ENCODE data around the gene SLC16A12. TPM values are rescaled to one million over a fixed set of nuclear protein-coding genes. Genes with fewer than 3 reads are reported as not detected.

SLC16A12 gene
- total and polyA plus RNA-seq, 10 of the 15 experiments (the other 5 are each of a cell fraction or from before 2014, with no cell fraction given): not detected

DNA sequence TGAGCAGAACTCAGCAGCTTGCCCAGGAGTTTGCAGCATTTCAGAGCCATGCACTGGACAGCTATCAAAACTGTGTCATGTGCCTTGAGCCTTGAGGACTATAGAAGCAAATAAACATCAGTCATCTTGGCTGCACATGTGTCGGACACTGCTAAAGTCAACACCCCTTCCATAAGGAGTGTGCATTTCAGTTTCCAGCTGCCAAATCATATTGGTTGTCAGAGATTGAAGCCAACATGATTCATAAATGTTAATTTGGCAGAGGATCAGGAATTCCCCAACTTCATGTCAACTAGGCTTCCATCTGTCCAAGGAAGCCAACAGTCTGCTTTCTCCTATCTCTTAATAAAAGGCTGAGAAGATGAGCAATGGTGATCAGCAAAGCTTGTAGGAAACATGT, 32.8 kb downstream of the SLC16A12 start (continued):
- TF ChIP-seq, protein P1, sequence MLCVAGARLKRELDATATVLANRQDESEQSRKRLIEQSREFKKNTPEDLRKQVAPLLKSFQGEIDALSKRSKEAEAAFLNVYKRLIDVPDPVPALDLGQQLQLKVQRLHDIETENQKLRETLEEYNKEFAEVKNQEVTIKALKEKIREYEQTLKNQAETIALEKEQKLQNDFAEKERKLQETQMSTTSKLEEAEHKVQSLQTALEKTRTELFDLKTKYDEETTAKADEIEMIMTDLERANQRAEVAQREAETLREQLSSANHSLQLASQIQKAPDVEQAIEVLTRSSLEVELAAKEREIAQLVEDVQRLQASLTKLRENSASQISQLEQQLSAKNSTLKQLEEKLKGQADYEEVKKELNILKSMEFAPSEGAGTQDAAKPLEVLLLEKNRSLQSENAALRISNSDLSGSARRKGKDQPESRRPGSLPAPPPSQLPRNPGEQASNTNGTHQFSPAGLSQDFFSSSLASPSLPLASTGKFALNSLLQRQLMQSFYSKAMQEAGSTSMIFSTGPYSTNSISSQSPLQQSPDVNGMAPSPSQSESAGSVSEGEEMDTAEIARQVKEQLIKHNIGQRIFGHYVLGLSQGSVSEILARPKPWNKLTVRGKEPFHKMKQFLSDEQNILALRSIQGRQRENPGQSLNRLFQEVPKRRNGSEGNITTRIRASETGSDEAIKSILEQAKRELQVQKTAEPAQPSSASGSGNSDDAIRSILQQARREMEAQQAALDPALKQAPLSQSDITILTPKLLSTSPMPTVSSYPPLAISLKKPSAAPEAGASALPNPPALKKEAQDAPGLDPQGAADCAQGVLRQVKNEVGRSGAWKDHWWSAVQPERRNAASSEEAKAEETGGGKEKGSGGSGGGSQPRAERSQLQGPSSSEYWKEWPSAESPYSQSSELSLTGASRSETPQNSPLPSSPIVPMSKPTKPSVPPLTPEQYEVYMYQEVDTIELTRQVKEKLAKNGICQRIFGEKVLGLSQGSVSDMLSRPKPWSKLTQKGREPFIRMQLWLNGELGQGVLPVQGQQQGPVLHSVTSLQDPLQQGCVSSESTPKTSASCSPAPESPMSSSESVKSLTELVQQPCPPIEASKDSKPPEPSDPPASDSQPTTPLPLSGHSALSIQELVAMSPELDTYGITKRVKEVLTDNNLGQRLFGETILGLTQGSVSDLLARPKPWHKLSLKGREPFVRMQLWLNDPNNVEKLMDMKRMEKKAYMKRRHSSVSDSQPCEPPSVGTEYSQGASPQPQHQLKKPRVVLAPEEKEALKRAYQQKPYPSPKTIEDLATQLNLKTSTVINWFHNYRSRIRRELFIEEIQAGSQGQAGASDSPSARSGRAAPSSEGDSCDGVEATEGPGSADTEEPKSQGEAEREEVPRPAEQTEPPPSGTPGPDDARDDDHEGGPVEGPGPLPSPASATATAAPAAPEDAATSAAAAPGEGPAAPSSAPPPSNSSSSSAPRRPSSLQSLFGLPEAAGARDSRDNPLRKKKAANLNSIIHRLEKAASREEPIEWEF (IDR thresholded peaks at IDR 0.05; ENCODE audit: insufficient replicate concordance, low read depth, low read length): no peak
- TF ChIP-seq SMAD5 (IDR thresholded peaks at IDR 0.05; ENCODE audit: low read depth) (no peak), ESRRA (IDR thresholded peaks at IDR 0.05; ENCODE audit: low read length) (no peak)

DNA sequence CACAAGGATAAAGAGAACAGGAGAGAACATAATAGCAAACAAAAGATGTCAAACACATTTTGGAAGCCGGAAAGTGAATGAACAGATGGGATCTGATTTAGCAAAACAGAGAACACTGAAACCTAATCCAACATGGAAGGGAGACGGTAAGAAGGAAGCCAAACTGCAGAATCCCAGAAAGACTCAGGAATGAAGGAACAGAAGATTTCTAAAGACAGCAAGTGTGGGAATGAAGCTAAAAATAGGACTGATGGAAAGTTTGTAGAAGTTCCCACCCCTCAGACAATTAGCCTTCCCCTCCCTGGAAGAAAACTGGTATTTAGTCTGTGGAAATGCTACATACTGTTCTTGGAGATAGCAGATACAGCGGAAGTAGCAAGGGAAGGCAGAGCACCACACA, 40.8 kb downstream of the SLC16A12 start:
- H3K79me2 ChIP-seq (ENCODE audit: control insufficient read depth, insufficient read depth, low read length): no peaks in the 10 kb centered on the region
- in situ Hi-C loops (cut with MboI): no loop called here
- no peaks in the 10 kb centered on the region for H3K9me3 ChIP-seq (replicated peaks; ENCODE audit: control insufficient read depth, insufficient read depth, low read length)
- H3K27me3 ChIP-seq (replicated peaks in 1 of 2; ENCODE audit: control insufficient read depth in 2 of 2, insufficient read depth in 2 of 2, low read length in 1 of 2): peaks cover 0 to 7% of the 10 kb centered on the region in 2 experiments; a peak in 2 of 4 replicates
- no peak overlapping the region for H3K4me3 ChIP-seq
- H3K4me1 ChIP-seq (ENCODE audit: control insufficient read depth, insufficient read depth, low read length): no peaks in the 10 kb centered on the region
- FAIRE-seq: no peak
- intact Hi-C loops (cut with micrococcal nuclease; ENCODE audit: unreplicated experiment): no loop called here
- H3K4me2 ChIP-seq (ENCODE audit: control insufficient read depth, insufficient read depth): no peak overlapping the region
- no TSS peak for BruUV-seq (replicated peaks)
- ATAC-seq: no peak
- RAD21 ChIA-PET (ENCODE audit: unreplicated experiment): no interaction called here
- SMC1A ChIA-PET (ENCODE audit: uncharacterized antibody, unreplicated experiment): no interaction called here
- no peaks in the 10 kb centered on the region for H4K20me1 ChIP-seq (ENCODE audit: control insufficient read depth, insufficient read depth)
- H2AFZ ChIP-seq (ENCODE audit: control insufficient read depth, low read depth, low read length): no peak overlapping the region
- WGBS (ENCODE audit: insufficient coverage, insufficient replicate concordance, low lambda C conversion rate, missing lambda C conversion rate): 89% methylated on average over 3 of the region's 3 CpGs
- no peaks in the 10 kb centered on the region for H3K36me3 ChIP-seq (ENCODE audit: control insufficient read depth in 2 of 2, insufficient read depth in 2 of 2, low read length in 1 of 2)
- no peak overlapping the region for H3K27ac ChIP-seq (ENCODE audit: control insufficient read depth, insufficient read depth)
- no peak overlapping the region for H3K9ac ChIP-seq (ENCODE audit: control insufficient read depth, insufficient read depth, low read length)
- DNase-seq (ENCODE audit: low read depth, low spot score): no peak
- CTCF ChIA-PET: no interaction called here
- POLR2A ChIA-PET: no interaction called here
- TF ChIP-seq RELA (IDR thresholded peaks at IDR 0.05; ENCODE audit: borderline replicate concordance, partially characterized antibody) (no peak), BACH1 (IDR thresholded peaks at IDR 0.05; ENCODE audit: borderline replicate concordance) (no peak), CREM (IDR thresholded peaks at IDR 0.05; ENCODE audit: low read depth) (no peak), PML (IDR thresholded peaks at IDR 0.05; ENCODE audit: low read length) (no peak), CBX5 (IDR thresholded peaks at IDR 0.05; ENCODE audit: low read depth) (no peak), POLR2AphosphoS2 (IDR thresholded peaks at IDR 0.05; ENCODE audit: low read depth, low read length) (no peak), SMAD5 (IDR thresholded peaks at IDR 0.05; ENCODE audit: low read depth) (no peak), NR2C2 (IDR thresholded peaks at IDR 0.05; ENCODE audit: borderline replicate concordance, control insufficient read depth, insufficient read length, low read depth) (no peak), SP1 (IDR thresholded peaks at IDR 0.05; ENCODE audit: low read depth, low read length) (no peak), HCFC1 (IDR thresholded peaks at IDR 0.05; ENCODE audit: low read length) (no peak), RAD51 (IDR thresholded peaks at IDR 0.05) (no peak), YBX1 (IDR thresholded peaks at IDR 0.05) (no peak)
- TF ChIP-seq, protein P2, sequence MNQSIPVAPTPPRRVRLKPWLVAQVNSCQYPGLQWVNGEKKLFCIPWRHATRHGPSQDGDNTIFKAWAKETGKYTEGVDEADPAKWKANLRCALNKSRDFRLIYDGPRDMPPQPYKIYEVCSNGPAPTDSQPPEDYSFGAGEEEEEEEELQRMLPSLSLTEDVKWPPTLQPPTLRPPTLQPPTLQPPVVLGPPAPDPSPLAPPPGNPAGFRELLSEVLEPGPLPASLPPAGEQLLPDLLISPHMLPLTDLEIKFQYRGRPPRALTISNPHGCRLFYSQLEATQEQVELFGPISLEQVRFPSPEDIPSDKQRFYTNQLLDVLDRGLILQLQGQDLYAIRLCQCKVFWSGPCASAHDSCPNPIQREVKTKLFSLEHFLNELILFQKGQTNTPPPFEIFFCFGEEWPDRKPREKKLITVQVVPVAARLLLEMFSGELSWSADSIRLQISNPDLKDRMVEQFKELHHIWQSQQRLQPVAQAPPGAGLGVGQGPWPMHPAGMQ (IDR thresholded peaks at IDR 0.05; ENCODE audit: borderline replicate concordance): no peak
- TF ChIP-seq, protein P3, sequence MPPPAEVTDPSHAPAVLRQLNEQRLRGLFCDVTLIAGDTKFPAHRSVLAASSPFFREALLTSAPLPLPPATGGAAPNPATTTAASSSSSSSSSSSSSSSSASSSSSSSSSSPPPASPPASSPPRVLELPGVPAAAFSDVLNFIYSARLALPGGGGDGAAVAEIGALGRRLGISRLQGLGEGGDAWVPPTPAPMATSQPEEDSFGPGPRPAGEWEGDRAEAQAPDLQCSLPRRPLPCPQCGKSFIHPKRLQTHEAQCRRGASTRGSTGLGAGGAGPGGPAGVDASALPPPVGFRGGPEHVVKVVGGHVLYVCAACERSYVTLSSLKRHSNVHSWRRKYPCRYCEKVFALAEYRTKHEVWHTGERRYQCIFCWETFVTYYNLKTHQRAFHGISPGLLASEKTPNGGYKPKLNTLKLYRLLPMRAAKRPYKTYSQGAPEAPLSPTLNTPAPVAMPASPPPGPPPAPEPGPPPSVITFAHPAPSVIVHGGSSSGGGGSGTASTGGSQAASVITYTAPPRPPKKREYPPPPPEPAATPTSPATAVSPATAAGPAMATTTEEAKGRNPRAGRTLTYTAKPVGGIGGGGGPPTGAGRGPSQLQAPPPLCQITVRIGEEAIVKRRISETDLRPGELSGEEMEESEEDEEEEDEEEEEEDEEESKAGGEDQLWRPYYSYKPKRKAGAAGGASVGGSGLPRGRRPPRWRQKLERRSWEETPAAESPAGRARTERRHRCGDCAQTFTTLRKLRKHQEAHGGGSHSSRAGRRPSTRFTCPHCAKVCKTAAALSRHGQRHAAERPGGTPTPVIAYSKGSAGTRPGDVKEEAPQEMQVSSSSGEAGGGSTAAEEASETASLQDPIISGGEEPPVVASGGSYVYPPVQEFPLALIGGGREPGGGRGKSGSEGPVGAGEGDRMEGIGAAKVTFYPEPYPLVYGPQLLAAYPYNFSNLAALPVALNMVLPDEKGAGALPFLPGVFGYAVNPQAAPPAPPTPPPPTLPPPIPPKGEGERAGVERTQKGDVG (CRISPR knock-in tag; IDR thresholded peaks at IDR 0.05): no peak
